Loucy (cell line): ENCODE results near the gene ALDH3A2.

Experiments used
- EZH2phosphoT487 ChIP-seq: fragments of 200-600 bp; IDR thresholded peaks from 2 replicates; pipeline ENCODE4 v1.6.1; 2018; ENCODE audit warnings: antibody characterized with exemption, mild to moderate bottlenecking, moderate library complexity, borderline replicate concordance
- TF ChIP-seq, protein P1 (sequence below): fragments of 200-600 bp; sonication (generic); conservative IDR thresholded peaks from 2 replicates; pipeline ENCODE4 v1.5.1; 2014; ENCODE audit warnings: mild to moderate bottlenecking, antibody characterized with exemption, low read length

DNA sequence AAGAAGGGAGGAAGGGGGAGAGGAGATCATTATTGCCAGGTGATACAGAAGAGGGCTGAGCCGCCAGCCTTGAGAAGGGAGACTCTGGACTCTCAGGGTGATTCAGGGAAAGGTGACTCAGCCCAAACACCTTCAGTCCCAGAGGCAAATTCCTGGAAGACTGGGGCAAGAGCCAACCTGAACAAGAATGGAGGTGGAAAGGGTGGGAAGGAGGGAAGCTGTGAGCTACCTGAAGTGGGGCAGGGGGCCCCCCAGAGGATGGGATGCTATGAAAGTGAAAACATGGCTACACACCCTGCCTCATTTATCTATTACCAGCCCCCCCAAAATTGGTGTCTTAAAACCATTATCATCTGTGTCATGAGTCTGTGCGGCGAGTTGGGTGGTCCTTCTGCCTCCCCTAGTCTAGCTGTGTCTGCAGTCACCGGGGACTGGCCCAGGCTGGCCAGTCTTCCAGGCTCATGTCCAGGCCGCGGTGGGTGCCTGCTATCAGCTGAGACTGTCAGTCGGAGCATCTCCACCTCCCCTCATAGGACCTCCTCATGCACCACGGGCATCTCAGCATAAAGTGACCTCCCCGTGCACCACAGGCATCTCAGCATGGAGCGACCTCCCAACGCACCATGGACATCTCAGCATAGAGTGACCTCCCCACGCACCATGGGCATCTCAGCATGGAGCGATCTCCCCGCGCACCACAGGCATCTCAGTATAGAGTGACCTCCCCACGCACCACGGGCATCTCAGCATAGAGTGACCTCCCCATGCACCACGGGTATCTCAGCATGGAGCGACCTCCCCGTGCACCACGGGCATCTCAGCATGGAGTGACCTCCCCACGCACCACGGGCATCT is 71.0 kb downstream of the ALDH3A2 start:
- TF ChIP-seq, protein P1, sequence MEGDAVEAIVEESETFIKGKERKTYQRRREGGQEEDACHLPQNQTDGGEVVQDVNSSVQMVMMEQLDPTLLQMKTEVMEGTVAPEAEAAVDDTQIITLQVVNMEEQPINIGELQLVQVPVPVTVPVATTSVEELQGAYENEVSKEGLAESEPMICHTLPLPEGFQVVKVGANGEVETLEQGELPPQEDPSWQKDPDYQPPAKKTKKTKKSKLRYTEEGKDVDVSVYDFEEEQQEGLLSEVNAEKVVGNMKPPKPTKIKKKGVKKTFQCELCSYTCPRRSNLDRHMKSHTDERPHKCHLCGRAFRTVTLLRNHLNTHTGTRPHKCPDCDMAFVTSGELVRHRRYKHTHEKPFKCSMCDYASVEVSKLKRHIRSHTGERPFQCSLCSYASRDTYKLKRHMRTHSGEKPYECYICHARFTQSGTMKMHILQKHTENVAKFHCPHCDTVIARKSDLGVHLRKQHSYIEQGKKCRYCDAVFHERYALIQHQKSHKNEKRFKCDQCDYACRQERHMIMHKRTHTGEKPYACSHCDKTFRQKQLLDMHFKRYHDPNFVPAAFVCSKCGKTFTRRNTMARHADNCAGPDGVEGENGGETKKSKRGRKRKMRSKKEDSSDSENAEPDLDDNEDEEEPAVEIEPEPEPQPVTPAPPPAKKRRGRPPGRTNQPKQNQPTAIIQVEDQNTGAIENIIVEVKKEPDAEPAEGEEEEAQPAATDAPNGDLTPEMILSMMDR = no peak
- TF ChIP-seq EZH2phosphoT487 = no peak
